NCI-H82 treated with DMSO at 0.1 percent for 48 hours (cell line): ENCODE measurements around the gene CFAP97D1.

ENCODE experiments used
- DNase-seq: peaks from one replicate; lab custom pipeline; 2025; ENCODE audit not compliant: unreplicated experiment; lab: John Stamatoyannopoulos, UW

CFAP97D1 gene

GRCh38 chr17:43825567-43825966 is 45.3 kb downstream of the CFAP97D1 start:
- DNase-seq: no peak

DNA sequence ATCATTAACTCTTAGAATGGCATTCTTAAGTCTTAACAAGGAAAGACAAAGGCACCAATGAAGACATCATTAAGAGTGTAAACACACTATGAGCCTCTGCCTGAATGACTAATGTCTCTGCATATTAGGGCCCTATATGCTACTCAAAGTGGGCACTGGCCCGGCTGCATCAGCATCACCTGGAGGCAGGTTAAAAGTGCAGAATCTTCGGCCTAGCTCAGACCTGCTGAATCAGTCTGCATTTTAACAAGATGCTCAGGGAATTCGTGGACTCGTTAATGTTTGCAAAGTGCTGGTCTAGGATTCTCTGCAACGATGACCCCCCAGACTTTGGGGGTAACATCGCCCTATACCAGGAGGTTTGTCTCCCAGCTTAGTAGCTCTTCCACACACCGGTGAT is 46.0 kb downstream of the CFAP97D1 start:
- DNase-seq: no peak

GRCh38 chr17:43827596-43827995 is 47.4 kb downstream of the CFAP97D1 start:
- no peak for DNase-seq

GRCh38 chr17:43829738-43830137 is 49.5 kb downstream of the CFAP97D1 start:
- DNase-seq: no peak

GRCh38 chr17:43830510-43831140 is 50.4 kb downstream of the CFAP97D1 start:
- no peak for DNase-seq

GRCh38 chr17:43831633-43832032 is 51.4 kb downstream of the CFAP97D1 start:
- DNase-seq: no peak

- no peak for DNase-seq
Observed at GRCh38 chr17:43832168-43832975, 52.1 kb downstream of the CFAP97D1 start.

GRCh38 chr17:43832976-43833829 is 53.0 kb downstream of the CFAP97D1 start, which contains the start of gene MPP3:
Gene MPP3 (minus strand): TSS chr17:43833146. CDS start chr17:43831906, 1,240 bp downstream.
- peak; percentile 27 for DNase-seq

DNA sequence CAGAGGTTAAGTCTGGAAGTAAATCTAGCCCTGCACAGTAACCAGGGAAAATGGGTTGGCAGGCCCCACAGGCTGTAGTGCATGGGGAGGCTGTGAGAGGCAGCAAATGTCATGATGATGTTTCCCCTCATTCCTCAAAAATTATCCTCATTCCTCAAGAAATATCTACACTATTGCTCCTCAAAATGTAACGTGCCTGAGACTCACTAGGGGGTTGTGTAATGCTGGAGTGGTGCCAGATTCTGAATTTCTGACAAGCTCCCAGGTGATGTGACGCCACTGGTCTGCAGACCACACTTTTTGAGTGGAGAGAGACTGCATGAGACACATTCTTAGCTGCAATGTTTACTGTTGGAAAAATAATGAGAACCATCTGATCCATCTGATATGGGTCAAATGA is 53.9 kb downstream of the CFAP97D1 start:
- no peak for DNase-seq
